AG09309 (cell line): ENCODE data around the gene STRN3.

ENCODE experiments used
- DNase-seq: peaks from one replicate; pipeline ENCODE4 v3.0.0-alpha.2; 2010; ENCODE audit warnings: low read depth
- H3K4me3 ChIP-seq: 2 replicates; pipeline ENCODE4 v1.5.1; 2011; ENCODE audit warnings: mild to moderate bottlenecking, low read depth, low read length, moderate library complexity; ENCODE audit not compliant: control insufficient read depth
- CTCF ChIP-seq: IDR thresholded peaks from 2 replicates; pipeline ENCODE4 v1.5.1; 2011; ENCODE audit warnings: mild to moderate bottlenecking, low read depth, low read length, inconsistent platforms; ENCODE audit not compliant: insufficient read depth, control insufficient read depth; ENCODE audit errors: missing control alignments

Gene STRN3

GRCh38 chr14:30960216-30960615 is 66.0 kb downstream of the STRN3 start:
- no peak overlapping the region for H3K4me3 ChIP-seq
- no peak for TF ChIP-seq CTCF
- DNase-seq: no peak

GRCh38 chr14:30958555-30959407 is 67.4 kb downstream of the STRN3 start:
- no peak for TF ChIP-seq CTCF
- no peak overlapping the region for H3K4me3 ChIP-seq
- DNase-seq: no peak

GRCh38 chr14:30957813-30958370 is 68.3 kb downstream of the STRN3 start:
- DNase-seq: no peak
- no peak overlapping the region for H3K4me3 ChIP-seq
- no peak for TF ChIP-seq CTCF

- no peak for DNase-seq
- TF ChIP-seq CTCF: no peak
- no peak overlapping the region for H3K4me3 ChIP-seq
Observed at GRCh38 chr14:30949651-30950050, 76.5 kb downstream of the STRN3 start.

- DNase-seq: no peak
- TF ChIP-seq CTCF: no peak
- no peak overlapping the region for H3K4me3 ChIP-seq
Observed at GRCh38 chr14:30943694-30944093, 82.5 kb downstream of the STRN3 start.

GRCh38 chr14:30940886-30941285 is 85.3 kb downstream of the STRN3 start:
- DNase-seq: no peak
- no peak overlapping the region for H3K4me3 ChIP-seq
- TF ChIP-seq CTCF: no peak
